Right forelimb (tissue), 1 donor: Measurements from ENCODE around the gene ECHS1.

ENCODE experiments used
- DNase-seq: peaks from one replicate; pipeline ENCODE4 v3.0.0-alpha.2; 2018

The ECHS1 gene

GRCh38 chr10:133357285-133358161 lies 15.6 kb downstream of the ECHS1 start, which contains the start of gene FUOM:
TSS of gene FUOM (minus strand) at chr10:133358019. CDS start at chr10:133358007, 12 bp downstream.
- DNase-seq, result peak; percentile 65

- no peak for DNase-seq
These were observed 16.4 kb downstream of the ECHS1 start for GRCh38 chr10:133356549-133357284.

- DNase-seq, result no peak
These were observed 17.2 kb downstream of the ECHS1 start for GRCh38 chr10:133355991-133356390.

DNA sequence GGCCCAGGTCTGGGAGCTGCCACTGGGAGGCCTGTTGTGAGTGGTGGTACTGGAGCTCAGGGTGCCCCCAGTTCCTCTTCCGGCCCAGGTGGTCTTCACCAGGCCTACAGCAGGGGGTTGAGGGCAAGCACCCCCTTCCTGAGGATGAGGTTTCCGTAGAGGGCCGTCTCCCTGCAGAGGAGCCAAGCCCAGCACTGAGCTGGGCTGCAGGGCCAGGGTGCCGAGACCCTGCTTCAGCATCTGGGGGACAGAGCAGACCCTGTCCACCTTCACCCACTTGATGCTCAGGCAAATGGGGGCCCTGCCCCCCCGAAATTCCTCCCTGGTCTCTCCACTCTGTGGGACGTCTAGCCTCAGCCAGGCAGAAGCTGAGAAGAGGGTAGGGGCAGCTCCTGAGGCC lies 17.9 kb downstream of the ECHS1 start:
- DNase-seq, result no peak

DNA sequence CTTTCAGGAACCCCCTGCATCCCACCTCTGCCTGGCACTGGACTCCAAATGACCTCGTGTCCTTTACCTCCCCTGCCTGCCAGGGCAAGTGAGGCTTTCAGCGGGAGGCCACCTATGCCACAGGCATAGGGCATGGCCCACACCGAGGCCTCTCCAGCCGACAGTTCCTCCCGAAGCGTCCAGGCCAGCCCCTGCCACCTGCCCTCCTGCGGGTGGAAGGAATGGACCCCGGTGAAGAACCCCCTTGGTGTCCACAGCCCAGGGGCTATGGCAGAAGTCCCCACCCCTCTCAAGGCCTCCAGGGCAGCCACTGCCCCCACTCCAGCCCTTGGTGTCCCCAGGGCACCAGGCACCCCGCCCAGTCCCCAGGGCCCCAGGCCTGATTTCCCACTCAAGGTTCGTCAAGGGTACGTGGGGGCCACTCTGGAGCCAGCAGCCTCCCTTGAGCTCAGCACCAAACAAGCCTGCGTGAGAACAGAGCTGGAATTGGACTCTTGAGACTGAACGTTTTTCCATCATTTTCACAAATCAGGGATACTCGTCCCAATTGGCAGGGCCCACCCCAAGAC lies 18.4 kb downstream of the ECHS1 start:
- DNase-seq, result no peak

- no peak for DNase-seq
These were observed 19.1 kb downstream of the ECHS1 start for GRCh38 chr10:133353988-133354605.

- no peak for DNase-seq
These were observed 19.8 kb downstream of the ECHS1 start for GRCh38 chr10:133353202-133353959.

DNA sequence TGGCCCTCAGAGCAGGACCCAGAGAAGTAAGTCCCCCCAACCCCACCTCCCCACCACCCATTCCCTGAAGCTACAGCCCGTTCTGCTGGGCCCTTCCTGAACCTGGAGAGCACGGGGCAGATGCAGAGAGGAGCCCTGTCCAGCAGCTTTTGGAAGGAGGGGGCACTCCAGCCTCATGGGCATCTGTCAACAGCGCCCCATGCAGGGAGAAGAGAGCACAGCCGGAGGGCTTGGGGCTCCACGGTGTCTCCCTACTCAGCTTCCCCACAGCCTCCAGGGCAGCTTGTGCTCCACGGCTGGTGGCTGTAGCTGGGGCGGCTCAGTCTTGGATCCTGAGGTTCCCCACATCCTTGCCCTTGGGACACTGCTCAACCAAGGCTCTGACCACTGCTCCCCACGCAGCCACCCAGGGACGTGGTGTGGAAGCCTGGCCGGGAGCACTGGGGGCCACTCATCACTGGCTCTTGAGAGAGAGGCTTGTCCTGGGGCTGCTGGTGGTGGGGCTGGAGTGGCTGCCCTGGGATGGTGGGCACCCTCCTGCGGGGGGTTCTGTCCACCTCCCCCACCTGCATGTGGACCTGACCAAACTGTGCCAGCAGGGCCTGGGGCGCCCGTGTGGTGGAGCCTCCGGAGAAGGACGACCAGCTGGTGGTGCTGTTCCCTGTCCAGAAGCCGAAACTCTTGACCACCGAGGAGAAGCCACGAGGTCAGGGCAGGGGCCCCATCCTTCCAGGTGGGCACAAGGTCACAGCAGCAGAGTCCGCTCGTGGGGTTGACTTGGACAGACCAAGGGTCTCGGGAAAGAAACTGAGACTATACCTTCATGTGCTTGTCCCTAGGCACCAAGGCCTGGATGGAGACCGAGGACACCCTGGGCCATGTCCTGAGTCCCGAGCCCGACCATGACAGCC lies 21.5 kb downstream of the ECHS1 start:
- no peak for DNase-seq

GRCh38 chr10:133350950-133351329 lies 22.2 kb downstream of the ECHS1 start:
- DNase-seq, result no peak

DNA sequence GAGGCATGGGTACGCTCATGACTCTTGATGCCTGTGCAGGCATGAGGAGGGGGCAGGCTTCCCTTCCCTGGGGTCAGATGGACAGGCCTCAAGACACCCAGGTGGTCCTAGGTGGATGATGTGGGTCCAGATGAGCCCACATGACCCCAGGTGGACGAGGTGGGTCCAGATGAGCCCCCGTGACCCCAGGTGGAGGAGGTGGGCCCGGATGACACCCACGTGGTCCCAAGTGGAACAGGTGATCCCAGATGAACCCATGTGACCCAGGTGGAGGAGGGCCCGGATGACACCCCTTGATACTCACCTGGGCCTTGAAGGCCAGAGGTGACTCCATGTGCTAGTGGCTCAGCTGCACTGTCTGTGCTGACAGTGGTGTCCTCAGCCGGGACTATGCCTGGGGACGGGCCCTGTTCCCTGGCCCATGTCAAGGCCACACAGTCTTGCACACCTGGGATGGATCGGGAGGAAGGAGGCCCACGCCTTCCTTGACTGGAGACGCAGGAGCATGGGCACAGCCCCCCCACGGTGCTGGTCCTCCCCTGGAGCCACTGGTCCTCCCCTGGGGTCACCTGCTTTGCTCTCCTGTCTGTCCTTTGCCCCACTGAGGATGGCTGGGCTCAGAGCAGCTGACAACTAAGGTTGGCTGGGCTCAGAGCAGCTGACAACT lies 22.7 kb downstream of the ECHS1 start:
- DNase-seq, result no peak

DNA sequence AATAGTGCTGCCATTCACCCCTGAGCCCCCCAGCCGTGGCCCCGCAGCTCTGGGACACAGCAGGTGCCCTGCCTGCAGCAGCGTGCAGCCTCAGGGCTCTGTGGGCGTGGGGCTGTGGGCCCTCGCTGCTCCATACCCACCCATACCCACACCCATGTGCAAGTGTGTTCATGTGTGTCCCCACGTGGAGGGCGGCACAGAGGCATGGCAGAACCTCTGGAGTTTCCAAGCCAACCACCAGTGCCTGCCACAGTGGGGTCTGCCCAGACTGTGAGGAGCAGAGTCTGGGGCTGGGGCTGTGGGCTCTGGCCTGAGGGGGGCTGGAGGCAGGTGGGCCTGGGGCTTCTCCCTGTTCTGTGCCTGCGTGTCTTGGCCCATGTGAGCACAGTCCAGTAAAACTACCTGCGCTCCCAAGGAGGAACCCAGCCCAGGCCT lies 23.6 kb downstream of the ECHS1 start:
- DNase-seq, result no peak

- DNase-seq, result no peak
These were observed 24.0 kb downstream of the ECHS1 start for GRCh38 chr10:133349160-133349568.

DNA sequence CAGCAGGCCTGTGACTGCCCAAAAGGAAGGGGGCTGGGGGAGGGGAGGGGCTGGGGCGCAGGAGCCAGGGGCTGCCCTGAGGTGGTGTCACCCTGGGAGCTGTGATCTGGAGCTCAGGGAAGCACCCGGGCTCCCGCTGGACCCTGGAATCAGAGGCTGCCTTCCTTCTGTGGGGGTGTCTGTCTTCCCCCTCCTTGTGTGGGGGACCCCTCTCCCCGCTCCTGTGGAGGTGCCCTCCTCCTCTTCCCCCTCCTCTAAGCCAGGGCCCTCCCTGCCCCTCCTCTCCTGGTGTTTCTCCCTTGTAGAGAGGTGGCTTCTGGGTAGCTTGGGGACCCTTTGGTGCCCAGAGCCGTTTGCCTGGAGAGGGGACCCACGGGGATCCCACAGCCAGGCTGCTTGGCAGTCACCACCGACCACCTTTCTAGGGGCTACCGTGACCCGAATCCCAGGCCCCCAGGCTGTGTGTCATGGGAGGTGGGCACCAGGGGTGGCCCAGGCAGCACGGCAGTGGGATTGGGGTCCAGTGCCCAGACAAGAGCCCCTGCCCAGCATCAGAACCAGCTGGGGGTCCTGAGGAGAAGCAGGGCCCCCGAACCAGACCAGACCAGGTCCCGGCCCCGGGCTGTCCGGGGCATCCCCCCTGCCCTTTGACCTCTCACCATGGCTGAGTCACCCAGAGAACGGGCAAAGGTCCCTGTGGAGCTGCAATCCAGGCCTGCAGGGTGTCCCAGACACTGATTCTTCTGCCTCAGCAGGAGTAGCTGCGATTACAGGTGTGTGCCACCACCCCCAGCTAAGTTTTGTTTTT lies 25.2 kb downstream of the ECHS1 start:
- DNase-seq, result no peak

DNA sequence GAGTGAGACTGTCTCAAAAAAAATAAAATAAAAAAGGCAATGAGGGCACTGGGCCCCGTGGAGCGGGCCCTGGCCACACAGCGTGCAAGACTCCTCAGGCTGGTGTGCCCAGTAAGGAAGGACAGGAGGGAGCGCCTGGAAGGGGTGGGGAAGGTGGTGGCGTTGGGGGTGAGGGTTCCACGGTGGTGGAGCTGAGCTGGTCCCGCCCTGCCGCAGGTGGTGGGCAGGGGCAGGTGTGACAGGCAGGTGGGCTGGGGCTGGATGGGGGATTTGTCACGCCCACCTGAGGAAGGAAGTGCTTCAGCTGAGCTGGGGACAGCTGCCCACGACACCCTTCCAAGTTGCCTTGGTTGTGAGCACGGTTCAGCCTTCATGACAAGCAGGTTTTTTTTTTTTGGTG lies 26.7 kb downstream of the ECHS1 start:
- DNase-seq, result no peak

DNA sequence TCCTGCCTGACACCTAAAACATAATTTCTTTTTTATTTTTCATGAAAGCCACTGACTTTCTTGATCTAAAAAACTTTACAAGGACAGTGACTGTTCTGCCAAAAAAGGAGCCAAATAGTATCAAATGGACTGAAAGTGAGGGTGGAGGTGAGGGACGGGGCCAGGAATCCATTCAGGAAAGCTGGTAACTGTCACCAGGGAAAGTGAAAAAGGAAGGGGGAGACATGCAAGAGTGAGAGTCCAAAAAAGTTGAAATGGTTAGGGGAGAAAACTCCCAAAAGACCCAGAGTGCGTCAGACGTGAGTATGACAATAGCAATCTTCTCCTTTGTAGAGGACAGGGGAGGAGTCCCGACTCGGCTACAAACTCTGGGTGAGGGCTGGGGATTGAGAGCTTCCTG lies 28.9 kb downstream of the ECHS1 start:
- no peak for DNase-seq

GRCh38 chr10:133343558-133343957 lies 29.6 kb downstream of the ECHS1 start:
- no peak for DNase-seq

DNA sequence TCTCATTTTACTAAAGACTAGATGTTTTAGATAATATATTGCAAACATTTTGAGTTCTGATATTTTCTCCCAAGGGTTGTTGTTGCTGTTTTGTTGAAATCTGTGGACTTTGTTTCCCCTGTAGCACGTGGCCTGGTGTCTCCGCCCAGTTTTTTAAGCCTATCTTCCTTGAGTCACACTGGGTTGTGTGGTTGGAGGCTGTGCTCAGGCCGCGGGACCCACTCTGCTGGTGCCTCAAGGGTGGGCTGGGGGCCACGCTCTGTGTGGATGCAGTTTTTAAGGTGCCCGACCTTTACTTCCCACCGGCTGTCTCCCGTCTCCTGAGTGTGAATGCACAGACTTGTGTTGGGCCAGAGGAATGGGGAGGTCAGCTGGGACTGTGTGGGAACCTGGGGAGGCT lies 30.2 kb downstream of the ECHS1 start:
- no peak for DNase-seq

- DNase-seq, result no peak
These were observed 31.2 kb downstream of the ECHS1 start for GRCh38 chr10:133341983-133342382.

GRCh38 chr10:133339708-133340380 lies 33.3 kb downstream of the ECHS1 start:
- DNase-seq, result no peak
